Measurements from ENCODE around the gene TEKT5. TPM values are rescaled to one million over a fixed set of nuclear protein-coding genes. Genes with fewer than 3 reads are reported as not detected.

Gene TEKT5
- total RNA-seq, 2 donors from 2014 or later, result not detected

- no peak for DNase-seq (ENCODE audit: low spot score)
- Histone ChIP-seq H3K9me3 (no peaks in the 10 kb centered on the region), H3K36me3 (no peaks in the 10 kb centered on the region), H3K4me3 (no peak overlapping the region), H3K27me3 (no peaks in the 10 kb centered on the region), H3K27ac (no peak overlapping the region), H3K4me1 (no peaks in the 10 kb centered on the region)
- TF ChIP-seq CTCF (IDR thresholded peaks at IDR 0.05), result no peak
These were observed 33.5 kb upstream of the TEKT5 start for GRCh38 chr16:10728003-10728887.

GRCh38 chr16:10708969-10709368 lies 14.2 kb upstream of the TEKT5 start:
- H3K4me1 ChIP-seq, result no peaks in the 10 kb centered on the region
- H3K36me3 ChIP-seq, result no peaks in the 10 kb centered on the region
- TF ChIP-seq CTCF (IDR thresholded peaks at IDR 0.05), result no peak

GRCh38 chr16:10699756-10700155 lies 5.0 kb upstream of the TEKT5 start:
- no peaks in the 10 kb centered on the region for H3K4me1 ChIP-seq
- H3K27ac ChIP-seq, result no peak overlapping the region
- no peak for DNase-seq (ENCODE audit: low spot score)
- no peaks in the 10 kb centered on the region for H3K36me3 ChIP-seq
- H3K4me3 ChIP-seq, result no peak overlapping the region
- H3K9me3 ChIP-seq, result no peaks in the 10 kb centered on the region
- H3K27me3 ChIP-seq, result no peaks in the 10 kb centered on the region
- no peak for TF ChIP-seq CTCF (IDR thresholded peaks at IDR 0.05)

More at GRCh38 chr16:10708969-10709368, 14.2 kb upstream of the TEKT5 start:
- Histone ChIP-seq H3K9me3 (no peaks in the 10 kb centered on the region), H3K4me3 (no peak overlapping the region), H3K27me3 (no peaks in the 10 kb centered on the region), H3K27ac (no peak overlapping the region)
- no peak for DNase-seq (ENCODE audit: low spot score)

- TF ChIP-seq CTCF (IDR thresholded peaks at IDR 0.05), result no peak
- no peaks in the 10 kb centered on the region for H3K27me3 ChIP-seq
- H3K4me3 ChIP-seq, result no peak overlapping the region
- H3K36me3 ChIP-seq, result no peaks in the 10 kb centered on the region
- H3K27ac ChIP-seq, result no peak overlapping the region
- no peaks in the 10 kb centered on the region for H3K9me3 ChIP-seq
- H3K4me1 ChIP-seq, result no peaks in the 10 kb centered on the region
- DNase-seq (ENCODE audit: low spot score), result no peak
These were observed 424 bp downstream of the TEKT5 start for GRCh38 chr16:10694306-10694705.

- Histone ChIP-seq H3K27me3 (no peaks in the 10 kb centered on the region), H3K27ac (no peak overlapping the region)
These were observed 841 bp downstream of the TEKT5 start for GRCh38 chr16:10693889-10694288.

More at GRCh38 chr16:10693889-10694288, 841 bp downstream of the TEKT5 start:
- Histone ChIP-seq H3K4me3 (no peak overlapping the region), H3K4me1 (no peaks in the 10 kb centered on the region), H3K9me3 (no peaks in the 10 kb centered on the region), H3K36me3 (no peaks in the 10 kb centered on the region)
- no peak for TF ChIP-seq CTCF (IDR thresholded peaks at IDR 0.05)
- no peak for DNase-seq (ENCODE audit: low spot score)
